Measurements from ENCODE around the gene INAVA.

The INAVA gene

GRCh38 chr1:200951016-200951415 lies 56.3 kb downstream of the INAVA start:
- H3K4me3 ChIP-seq (IDR thresholded peaks at IDR 0.05; ENCODE audit: insufficient read depth, low read depth, low read length) = no peak overlapping the region
- H3K36me3 ChIP-seq (ENCODE audit: insufficient read depth) = no peaks in the 10 kb centered on the region
- no peak overlapping the region for H3K27ac ChIP-seq
- no peak overlapping the region for H2AFZ ChIP-seq (ENCODE audit: low read depth)
- TF ChIP-seq, protein P1, sequence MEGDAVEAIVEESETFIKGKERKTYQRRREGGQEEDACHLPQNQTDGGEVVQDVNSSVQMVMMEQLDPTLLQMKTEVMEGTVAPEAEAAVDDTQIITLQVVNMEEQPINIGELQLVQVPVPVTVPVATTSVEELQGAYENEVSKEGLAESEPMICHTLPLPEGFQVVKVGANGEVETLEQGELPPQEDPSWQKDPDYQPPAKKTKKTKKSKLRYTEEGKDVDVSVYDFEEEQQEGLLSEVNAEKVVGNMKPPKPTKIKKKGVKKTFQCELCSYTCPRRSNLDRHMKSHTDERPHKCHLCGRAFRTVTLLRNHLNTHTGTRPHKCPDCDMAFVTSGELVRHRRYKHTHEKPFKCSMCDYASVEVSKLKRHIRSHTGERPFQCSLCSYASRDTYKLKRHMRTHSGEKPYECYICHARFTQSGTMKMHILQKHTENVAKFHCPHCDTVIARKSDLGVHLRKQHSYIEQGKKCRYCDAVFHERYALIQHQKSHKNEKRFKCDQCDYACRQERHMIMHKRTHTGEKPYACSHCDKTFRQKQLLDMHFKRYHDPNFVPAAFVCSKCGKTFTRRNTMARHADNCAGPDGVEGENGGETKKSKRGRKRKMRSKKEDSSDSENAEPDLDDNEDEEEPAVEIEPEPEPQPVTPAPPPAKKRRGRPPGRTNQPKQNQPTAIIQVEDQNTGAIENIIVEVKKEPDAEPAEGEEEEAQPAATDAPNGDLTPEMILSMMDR (conservative IDR thresholded peaks at IDR 0.05; ENCODE audit: low read depth, low read length) = no peak
- no peaks in the 10 kb centered on the region for H3K79me2 ChIP-seq (ENCODE audit: insufficient read depth, low read depth)
- no peaks in the 10 kb centered on the region for H3K4me1 ChIP-seq (ENCODE audit: low read depth, poor library complexity, severe bottlenecking)
- H3K4me2 ChIP-seq = no peak overlapping the region
- H4K20me1 ChIP-seq (ENCODE audit: insufficient read depth) = no peaks in the 10 kb centered on the region
- H3K9ac ChIP-seq = no peak overlapping the region
- H3K27me3 ChIP-seq (ENCODE audit: insufficient read depth, low read depth) = no peaks in the 10 kb centered on the region

- no peak overlapping the region for H3K4me3 ChIP-seq (IDR thresholded peaks at IDR 0.05; ENCODE audit: insufficient read depth, low read depth, low read length)
- TF ChIP-seq, protein P1 (conservative IDR thresholded peaks at IDR 0.05; ENCODE audit: low read depth, low read length) = no peak
- no peak overlapping the region for H3K9ac ChIP-seq
- no peaks in the 10 kb centered on the region for H3K27me3 ChIP-seq (ENCODE audit: insufficient read depth, low read depth)
- no peak overlapping the region for H2AFZ ChIP-seq (ENCODE audit: low read depth)
- no peaks in the 10 kb centered on the region for H3K36me3 ChIP-seq (ENCODE audit: insufficient read depth)
- H4K20me1 ChIP-seq (ENCODE audit: insufficient read depth) = no peaks in the 10 kb centered on the region
- no peaks in the 10 kb centered on the region for H3K79me2 ChIP-seq (ENCODE audit: insufficient read depth, low read depth)
- no peaks in the 10 kb centered on the region for H3K4me1 ChIP-seq (ENCODE audit: low read depth, poor library complexity, severe bottlenecking)
- no peak overlapping the region for H3K27ac ChIP-seq
- no peak overlapping the region for H3K4me2 ChIP-seq
These were observed 59.7 kb downstream of the INAVA start for GRCh38 chr1:200954434-200954833.

DNA sequence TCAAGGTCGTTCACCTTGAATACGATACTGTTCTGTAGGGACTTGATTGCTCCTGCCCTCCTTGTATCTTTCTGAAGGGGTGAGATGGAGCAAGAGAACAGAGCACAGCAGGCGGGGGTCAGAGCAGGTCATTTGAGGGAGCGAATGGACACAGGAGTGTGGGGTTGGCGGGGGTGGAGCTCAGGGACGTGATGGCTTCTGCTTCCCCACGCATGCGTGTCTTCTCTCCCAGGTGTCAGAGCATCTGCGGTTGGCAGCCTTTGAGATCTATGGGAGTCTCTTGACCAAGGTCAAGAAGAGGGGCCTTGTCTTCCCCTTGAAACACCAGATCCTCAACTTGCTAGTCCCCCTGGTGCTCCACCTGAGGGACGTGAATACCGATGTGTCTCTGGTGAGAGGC lies 63.9 kb downstream of the INAVA start:
- Histone ChIP-seq H3K27ac (no peak overlapping the region), H2AFZ (ENCODE audit: low read depth) (no peak overlapping the region), H3K36me3 (ENCODE audit: insufficient read depth) (no peaks in the 10 kb centered on the region), H4K20me1 (ENCODE audit: insufficient read depth) (no peaks in the 10 kb centered on the region), H3K4me2 (no peak overlapping the region), H3K27me3 (ENCODE audit: insufficient read depth, low read depth) (no peaks in the 10 kb centered on the region), H3K9ac (no peak overlapping the region), H3K4me3 (IDR thresholded peaks at IDR 0.05; ENCODE audit: insufficient read depth, low read depth, low read length) (no peak overlapping the region), H3K4me1 (ENCODE audit: low read depth, poor library complexity, severe bottlenecking) (no peaks in the 10 kb centered on the region), H3K79me2 (ENCODE audit: insufficient read depth, low read depth) (no peaks in the 10 kb centered on the region)
- TF ChIP-seq, protein P1 (conservative IDR thresholded peaks at IDR 0.05; ENCODE audit: low read depth, low read length) = no peak

GRCh38 chr1:200959411-200959921 lies 64.8 kb downstream of the INAVA start:
- no peak overlapping the region for H2AFZ ChIP-seq (ENCODE audit: low read depth)
- H3K4me2 ChIP-seq = no peak overlapping the region
- H3K36me3 ChIP-seq (ENCODE audit: insufficient read depth) = no peaks in the 10 kb centered on the region
- H3K79me2 ChIP-seq (ENCODE audit: insufficient read depth, low read depth) = no peaks in the 10 kb centered on the region
- no peak overlapping the region for H3K4me3 ChIP-seq (IDR thresholded peaks at IDR 0.05; ENCODE audit: insufficient read depth, low read depth, low read length)
- H3K4me1 ChIP-seq (ENCODE audit: low read depth, poor library complexity, severe bottlenecking) = no peaks in the 10 kb centered on the region
- no peaks in the 10 kb centered on the region for H3K27me3 ChIP-seq (ENCODE audit: insufficient read depth, low read depth)
- no peak overlapping the region for H3K9ac ChIP-seq
- no peaks in the 10 kb centered on the region for H4K20me1 ChIP-seq (ENCODE audit: insufficient read depth)
- TF ChIP-seq, protein P1 (conservative IDR thresholded peaks at IDR 0.05; ENCODE audit: low read depth, low read length) = no peak
- no peak overlapping the region for H3K27ac ChIP-seq
